HG03097 (cell line): Measurements from ENCODE around the gene LYL1.

Experiments used
- ATAC-seq: cut with Tn5 transposase; IDR thresholded peaks from one replicate; pipeline ENCODE4 v1.9.1; 2021; ENCODE audit not compliant: unreplicated experiment, low FRiP score

Gene LYL1

GRCh38 chr19:13110099-13110610 is 7.5 kb upstream of the LYL1 start:
- ATAC-seq, result no peak

DNA sequence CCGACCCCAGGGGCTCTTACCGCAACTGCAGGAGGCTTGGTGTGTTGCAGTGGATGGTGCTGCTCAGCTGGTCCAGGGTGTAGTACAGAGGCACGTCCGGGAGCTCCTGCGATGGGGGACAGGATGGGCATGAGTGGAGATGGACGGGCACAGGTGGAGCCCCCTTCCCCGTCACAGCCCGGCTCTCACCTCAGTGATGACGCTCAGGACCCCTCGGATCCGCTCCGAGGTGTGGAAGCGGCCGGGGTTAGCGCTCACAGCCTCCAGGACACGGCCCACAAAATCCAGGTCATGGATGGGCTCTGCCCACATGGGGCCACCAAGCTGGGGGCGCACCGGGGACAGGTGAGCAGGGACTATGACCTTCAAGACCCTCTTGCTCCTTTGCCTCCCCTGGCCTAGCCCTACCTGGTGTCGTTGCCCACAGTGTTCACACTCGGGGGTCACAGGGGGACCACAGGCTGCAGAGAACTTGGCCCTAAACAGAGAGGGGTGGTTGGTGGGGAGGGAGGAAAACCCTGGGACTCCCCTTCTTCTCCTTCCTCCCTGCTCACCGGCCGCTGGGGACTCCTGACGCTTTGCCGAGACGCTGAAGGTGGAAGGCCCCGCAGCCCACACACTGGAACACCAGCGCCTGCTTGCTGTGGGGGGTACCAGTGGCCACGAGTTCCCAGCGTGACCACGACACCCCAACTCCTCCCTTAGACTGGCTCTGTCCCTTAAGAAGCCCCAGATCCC is 6.9 kb upstream of the LYL1 start:
- ATAC-seq, result no peak

DNA sequence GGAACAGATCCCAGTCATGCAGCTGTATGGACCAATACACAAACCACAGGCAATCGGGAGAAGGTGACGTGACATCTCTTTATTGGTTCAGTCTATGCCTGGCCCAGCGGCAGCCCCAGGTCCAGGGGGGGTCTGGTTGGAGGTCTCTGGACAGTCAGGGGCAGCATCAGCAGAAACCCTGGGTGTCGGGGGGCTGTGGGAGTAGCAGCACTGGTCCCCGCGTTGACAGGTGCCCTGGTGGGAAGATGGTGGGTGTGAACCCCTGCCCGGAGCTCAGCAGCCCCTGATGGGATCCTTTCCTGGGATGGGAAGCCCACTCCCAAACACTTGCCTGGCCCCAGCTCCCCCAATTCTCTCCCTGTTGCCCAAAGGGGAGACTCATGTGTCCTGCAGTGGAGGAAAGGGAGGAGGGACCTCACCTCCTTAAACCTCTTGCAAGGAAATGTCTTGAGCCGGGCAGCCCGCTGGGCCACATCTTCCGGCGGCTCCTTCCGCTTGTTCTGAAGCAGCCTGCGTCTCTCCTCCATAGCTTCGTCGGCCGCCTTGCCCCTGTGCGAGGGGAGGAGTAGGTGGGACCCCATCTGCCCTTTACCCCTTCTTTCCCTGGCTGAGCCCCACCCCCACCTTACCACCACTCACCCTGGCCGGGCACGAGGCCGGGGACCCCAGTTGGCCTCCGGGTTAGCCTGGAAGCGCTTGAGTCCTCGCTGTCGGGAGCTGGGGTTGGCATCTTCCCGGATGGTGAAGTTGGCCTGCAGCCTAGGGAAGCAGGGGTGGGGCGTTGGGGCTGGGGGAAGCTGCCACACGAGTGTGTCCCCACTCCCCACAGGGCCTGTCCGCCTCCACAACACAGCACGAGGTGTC is 2.4 kb upstream of the LYL1 start:
- no peak for ATAC-seq

DNA sequence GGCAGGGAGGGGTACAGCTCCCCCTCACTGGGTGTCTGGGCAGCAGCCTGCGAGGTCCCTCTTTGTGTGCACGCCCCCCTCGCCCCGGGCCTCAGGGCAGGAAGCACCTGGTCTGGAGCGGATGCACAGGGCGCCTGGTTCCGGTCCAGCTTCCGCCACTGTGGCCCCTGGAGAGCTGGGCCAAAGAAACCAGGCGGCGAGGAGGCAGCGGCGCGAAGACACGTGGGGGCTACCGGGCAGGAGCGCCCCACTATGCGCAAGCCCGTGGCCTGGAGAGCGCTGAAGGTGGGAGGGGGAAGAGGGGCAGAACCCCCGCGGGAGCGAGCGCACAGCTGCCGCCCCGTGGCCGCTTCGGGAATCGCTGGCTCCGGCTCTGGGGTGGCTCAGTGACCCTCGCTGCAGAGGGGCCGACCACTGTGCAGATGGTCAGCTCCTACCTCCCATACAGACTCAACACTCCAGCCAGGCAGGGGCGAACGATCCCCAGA is 1.7 kb upstream of the LYL1 start:
- no peak for ATAC-seq

GRCh38 chr19:13103581-13104359 is 1.1 kb upstream of the LYL1 start:
- no peak for ATAC-seq

DNA sequence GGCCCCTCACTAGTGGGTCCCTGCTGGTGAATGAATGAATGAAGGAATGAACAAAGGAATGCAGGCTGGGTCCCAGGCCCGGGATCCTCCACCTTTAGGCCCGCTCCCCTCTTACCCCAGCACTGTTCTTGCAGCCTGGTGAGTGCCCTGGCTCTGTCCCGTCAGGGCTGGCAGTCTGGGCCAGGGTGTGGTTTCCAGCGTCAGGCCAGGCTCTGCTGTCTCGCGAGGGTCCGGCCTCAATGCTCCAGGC is 317 bp downstream of the LYL1 start:
- ATAC-seq, result no peak

DNA sequence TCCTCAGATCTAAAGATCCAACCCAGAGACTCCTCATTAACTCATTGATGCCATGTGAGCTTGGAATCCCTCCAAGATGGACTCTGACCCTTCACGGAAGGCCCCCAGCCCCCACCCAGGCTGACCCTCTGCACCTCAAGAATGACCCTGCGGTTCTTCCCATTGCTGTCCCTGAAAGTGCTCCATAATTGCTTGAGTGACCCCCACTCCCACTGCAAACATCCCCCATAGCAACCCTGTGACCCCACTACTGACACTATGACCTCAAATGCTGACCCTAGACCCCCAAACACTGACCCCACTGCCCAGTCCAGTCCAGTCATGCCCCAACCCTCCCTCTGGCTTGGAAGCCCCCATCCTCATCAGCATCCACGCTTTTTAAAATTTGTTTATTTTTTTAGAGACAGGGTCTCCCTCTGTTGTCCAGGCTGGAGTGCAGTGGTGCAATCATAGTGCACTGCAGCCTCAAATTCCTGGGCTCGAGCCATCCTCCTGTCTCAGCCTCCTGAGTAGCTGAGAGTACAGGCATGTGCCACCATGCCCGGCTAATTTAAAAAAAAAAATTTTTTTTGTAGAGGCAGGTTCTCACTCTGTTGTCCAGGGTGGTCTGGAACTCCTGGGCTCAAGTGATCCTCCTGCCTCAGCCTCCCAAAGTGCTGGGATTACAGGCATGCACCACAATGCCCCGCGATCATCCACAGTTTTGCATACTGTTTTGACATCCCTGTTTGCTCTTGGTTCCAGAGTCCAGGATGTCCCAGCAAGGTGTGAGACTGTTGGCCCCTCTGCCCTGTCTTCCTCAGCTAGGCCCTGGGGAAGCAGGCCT is 855 bp downstream of the LYL1 start:
- ATAC-seq, result no peak

DNA sequence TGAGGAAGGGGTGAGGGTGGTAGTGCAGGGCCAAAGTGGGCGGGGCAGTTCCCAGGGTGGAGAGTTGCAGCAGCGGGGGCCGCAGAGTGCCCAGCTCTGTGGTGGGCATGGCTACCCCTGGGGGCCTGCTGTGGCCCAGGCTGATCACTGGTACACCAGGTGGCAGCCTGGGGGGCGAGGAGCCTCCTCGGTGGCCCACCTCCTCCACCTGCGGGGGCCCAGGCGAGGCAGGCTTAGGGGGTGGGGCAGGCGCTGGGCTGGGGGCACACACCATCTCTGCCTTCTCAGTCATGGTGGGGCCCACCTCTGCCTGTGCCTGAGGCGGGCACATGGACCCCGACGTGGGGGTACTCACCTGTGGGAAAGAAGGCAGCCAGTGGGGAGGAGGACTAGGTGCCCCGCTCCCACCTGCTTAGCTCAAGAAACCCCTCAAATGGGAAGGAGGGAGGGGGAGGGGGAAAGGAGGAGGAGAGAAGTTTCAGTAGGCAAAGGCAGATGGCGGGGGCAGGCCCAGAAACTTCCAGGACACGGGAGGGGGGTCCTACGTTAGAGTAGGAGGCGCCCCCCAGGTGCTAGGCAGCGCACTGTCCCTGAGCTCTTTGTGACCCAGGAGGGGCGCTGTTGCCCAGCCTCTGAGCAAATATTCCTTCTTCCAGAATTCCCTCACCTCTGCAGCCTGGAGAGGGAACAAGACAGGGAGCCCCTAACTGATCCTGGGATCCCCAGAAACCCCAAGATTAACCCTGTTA is 1.6 kb downstream of the LYL1 start:
- no peak for ATAC-seq

DNA sequence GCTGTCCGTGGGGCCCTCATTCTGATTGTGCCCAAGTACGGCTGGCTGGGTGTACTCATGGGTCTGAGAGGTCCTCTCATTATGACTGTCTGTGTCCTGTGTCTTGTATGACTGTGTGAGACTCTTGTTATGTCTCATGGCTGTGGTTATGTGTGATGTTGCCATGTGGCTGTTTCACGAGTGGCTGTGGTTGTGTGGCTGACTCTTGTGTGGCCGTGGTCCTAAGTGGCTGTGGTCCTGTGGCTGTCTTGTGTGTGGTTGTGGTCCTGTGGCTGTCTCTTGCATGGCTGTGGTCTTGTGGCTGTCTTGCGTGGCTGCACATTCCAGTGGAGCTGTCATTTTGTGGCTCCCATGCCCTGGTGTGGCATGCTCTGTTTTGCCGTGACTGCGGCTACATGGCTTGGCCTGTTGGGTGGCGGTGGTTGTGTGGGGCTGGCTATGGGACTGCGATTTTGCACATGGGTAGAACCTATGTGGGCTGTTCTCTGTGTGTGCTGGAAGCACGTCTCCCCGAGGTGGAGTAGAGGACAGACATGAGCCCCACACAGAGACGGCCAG is 2.5 kb downstream of the LYL1 start:
- no peak for ATAC-seq

GRCh38 chr19:13099073-13099999 is 3.3 kb downstream of the LYL1 start:
- ATAC-seq, result no peak

DNA sequence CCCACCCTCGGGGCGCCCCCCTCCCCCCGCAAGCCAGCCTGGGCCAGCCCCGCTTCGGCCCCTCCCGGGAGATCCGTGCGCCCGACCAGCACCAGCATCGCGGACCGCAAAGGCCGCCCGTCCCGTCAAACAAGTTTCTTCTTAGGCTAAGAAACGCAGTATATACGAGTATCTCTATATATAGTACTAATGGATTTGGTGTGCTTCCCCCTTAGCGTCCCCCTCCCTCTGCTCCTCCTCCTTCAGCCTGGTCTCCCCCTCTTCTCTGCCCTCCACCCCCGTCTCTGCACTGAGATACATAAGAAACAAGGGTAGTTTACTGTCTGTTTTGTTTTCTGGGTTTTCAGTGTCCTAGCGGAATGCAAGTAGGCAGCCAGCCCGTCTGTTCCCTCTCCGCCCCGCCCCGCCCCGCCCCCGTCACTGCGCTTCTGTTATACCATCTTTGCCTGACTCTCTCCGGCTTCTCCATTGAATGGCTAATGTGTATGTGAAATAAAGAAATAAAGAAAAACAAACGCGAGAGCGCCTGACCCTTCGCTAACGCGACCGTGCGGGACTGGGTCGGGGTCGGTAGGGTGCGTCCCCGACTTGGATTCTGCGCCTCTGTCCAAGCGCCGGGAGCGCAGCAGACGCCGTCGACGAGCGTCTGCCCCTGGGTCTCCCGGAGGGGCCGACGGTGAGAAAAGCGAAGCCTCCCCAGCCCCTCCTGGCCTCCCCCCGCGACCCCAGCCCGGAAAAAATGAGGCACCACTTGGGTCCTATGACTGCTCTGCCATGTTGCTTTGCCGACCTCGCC is 4.2 kb downstream of the LYL1 start:
- ATAC-seq, result no peak

- ATAC-seq, result no peak
Observed at GRCh38 chr19:13097463-13098258, 5.0 kb downstream of the LYL1 start.

DNA sequence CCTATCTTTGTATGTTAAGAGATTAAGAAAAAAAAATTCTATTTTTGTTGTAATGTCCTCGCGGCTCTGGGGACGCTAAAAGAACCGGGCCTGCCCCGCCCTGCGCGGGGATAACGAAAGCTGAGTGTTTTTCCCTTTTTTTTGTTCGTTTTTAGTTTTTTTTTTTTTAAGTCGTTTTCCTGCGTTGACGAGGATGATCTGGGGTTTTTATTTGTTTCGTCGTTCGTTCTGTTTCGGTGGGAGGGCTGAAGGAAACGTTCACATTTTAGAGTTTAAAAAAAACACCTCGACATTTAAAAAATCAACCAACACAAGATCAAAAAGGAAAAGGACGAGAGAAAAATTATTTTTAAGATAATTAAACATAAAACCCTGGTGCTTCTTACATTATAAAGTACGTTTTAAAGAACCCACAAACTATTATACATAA is 5.6 kb downstream of the LYL1 start:
- ATAC-seq, result no peak

DNA sequence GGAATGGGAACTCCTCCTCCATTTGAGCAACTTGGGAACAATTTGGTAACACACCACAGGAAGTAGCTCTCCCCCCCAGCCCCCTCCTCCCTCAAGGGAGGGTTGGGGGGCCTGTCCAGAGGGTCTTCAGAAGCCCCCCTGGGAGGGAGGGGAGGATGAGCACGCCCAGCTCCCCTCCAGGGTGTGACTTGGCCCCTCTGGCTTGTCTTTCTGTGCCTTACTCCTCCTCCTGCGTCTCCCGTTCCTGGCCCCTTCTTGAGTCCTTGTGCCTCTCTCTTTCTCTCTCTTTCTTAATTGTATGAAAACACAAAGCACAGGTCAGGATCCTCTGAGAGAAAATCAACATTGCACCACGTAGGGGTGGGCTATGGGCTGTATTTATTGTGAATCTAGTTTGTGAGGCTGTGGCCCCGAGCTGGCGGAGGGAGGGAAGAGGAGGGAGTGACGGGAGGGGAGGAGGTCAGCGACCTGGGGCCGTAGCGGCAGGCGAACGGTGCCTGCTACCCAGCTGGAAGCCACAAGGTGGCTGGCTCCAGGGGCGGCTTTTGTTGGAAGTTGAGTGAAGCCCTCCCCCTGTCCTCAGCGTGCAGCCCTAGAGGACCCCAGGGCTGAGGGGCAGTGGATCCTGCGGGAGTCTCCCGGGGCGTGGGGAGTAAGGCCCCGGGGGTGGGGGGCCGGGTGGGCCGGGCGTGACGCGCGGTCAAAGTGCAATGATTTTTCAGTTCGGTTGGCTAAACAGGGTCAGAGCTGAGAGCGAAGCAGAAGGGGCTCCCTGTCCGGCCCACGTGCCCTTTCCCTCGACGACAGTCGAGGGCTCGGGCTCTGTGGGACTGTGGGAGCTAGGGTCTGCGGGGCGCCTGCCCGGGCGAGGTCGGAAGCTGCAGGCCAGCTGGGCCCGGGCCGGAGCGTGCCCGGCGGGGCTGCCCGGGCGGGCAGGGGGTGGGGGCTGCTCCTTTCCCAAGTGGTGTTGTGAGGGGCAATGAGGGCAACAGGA is 6.4 kb downstream of the LYL1 start:
- no peak for ATAC-seq

GRCh38 chr19:13095393-13095784 is 7.3 kb downstream of the LYL1 start:
- ATAC-seq, result no peak
